ENCODE results near the gene CEP85L. TPM values are rescaled to one million over a fixed set of nuclear protein-coding genes. Genes with fewer than 3 reads are reported as not detected.
A peak's percentile ranks its signal among the peaks of the same experiment; 100 is the strongest.

The CEP85L gene
- total RNA-seq, 1 donor from 2014 or later, result 16.8 TPM

- H3K4me1 Mint-ChIP-seq, result no peaks in the 10 kb centered on the region
- DNase-seq (ENCODE audit: low read depth, low spot score), result no peak
- no peak for TF ChIP-seq CTCF (conservative IDR thresholded peaks at IDR 0.05)
These were observed 145.2 kb downstream of the CEP85L start for GRCh38 chr6:118506071-118506638.

GRCh38 chr6:118505656-118506055 is 145.7 kb downstream of the CEP85L start:
- Mint-ChIP-seq H3K36me3 (ENCODE audit: low read depth) (peaks cover 19% of the 10 kb centered on the region), H3K4me1 (no peaks in the 10 kb centered on the region), H3K27me3 (ENCODE audit: low read depth) (no peaks in the 10 kb centered on the region), H3K4me3 (no peak overlapping the region), H3K27ac (ENCODE audit: unreplicated experiment) (no peak overlapping the region), H3K9me3 (no peaks in the 10 kb centered on the region)
- no peak for DNase-seq (ENCODE audit: low read depth, low spot score)
- no peak for TF ChIP-seq CTCF (conservative IDR thresholded peaks at IDR 0.05)

More at GRCh38 chr6:118506071-118506638, 145.2 kb downstream of the CEP85L start:
- H3K4me3 Mint-ChIP-seq, result no peak overlapping the region
- H3K27me3 Mint-ChIP-seq (ENCODE audit: low read depth), result no peaks in the 10 kb centered on the region
- peak overlapping the region; percentile 72 for H3K27ac Mint-ChIP-seq (ENCODE audit: unreplicated experiment)
- H3K9me3 Mint-ChIP-seq, result no peaks in the 10 kb centered on the region
- H3K36me3 Mint-ChIP-seq (ENCODE audit: low read depth), result peaks cover 17% of the 10 kb centered on the region

- H3K36me3 Mint-ChIP-seq (ENCODE audit: low read depth), result peaks cover 25% of the 10 kb centered on the region
- H3K9me3 Mint-ChIP-seq, result no peaks in the 10 kb centered on the region
- no peak for TF ChIP-seq CTCF (conservative IDR thresholded peaks at IDR 0.05)
- H3K27me3 Mint-ChIP-seq (ENCODE audit: low read depth), result no peaks in the 10 kb centered on the region
- H3K27ac Mint-ChIP-seq (ENCODE audit: unreplicated experiment), result no peak overlapping the region
- no peaks in the 10 kb centered on the region for H3K4me1 Mint-ChIP-seq
- H3K4me3 Mint-ChIP-seq, result no peak overlapping the region
- no peak for DNase-seq (ENCODE audit: low read depth, low spot score)
These were observed 146.8 kb downstream of the CEP85L start for GRCh38 chr6:118504611-118505010.

GRCh38 chr6:118502169-118502568 is 149.2 kb downstream of the CEP85L start:
- DNase-seq (ENCODE audit: low read depth, low spot score), result no peak
- no peaks in the 10 kb centered on the region for H3K9me3 Mint-ChIP-seq
- TF ChIP-seq CTCF (conservative IDR thresholded peaks at IDR 0.05), result no peak
- H3K27me3 Mint-ChIP-seq (ENCODE audit: low read depth), result no peaks in the 10 kb centered on the region
- no peak overlapping the region for H3K27ac Mint-ChIP-seq (ENCODE audit: unreplicated experiment)
- H3K4me1 Mint-ChIP-seq, result no peaks in the 10 kb centered on the region
- peaks cover 26% of the 10 kb centered on the region for H3K36me3 Mint-ChIP-seq (ENCODE audit: low read depth)
- H3K4me3 Mint-ChIP-seq, result no peak overlapping the region

GRCh38 chr6:118501765-118502164 is 149.6 kb downstream of the CEP85L start:
- no peak for TF ChIP-seq CTCF (conservative IDR thresholded peaks at IDR 0.05)
- H3K4me3 Mint-ChIP-seq, result no peak overlapping the region
- no peaks in the 10 kb centered on the region for H3K27me3 Mint-ChIP-seq (ENCODE audit: low read depth)
- H3K9me3 Mint-ChIP-seq, result no peaks in the 10 kb centered on the region
- H3K36me3 Mint-ChIP-seq (ENCODE audit: low read depth), result peaks cover 26% of the 10 kb centered on the region
- no peak for DNase-seq (ENCODE audit: low read depth, low spot score)
- no peaks in the 10 kb centered on the region for H3K4me1 Mint-ChIP-seq
- peak overlapping the region; percentile 30 for H3K27ac Mint-ChIP-seq (ENCODE audit: unreplicated experiment)
